ENCODE data around the gene PPP2R2C. TPM values are rescaled to one million over a fixed set of nuclear protein-coding genes. Genes with fewer than 3 reads are reported as not detected.
A peak's percentile ranks its signal among the peaks of the same experiment; 100 is the strongest.

Gene PPP2R2C
- total and polyA plus RNA-seq, 10 donors, result 0.07 to 1.3 (median 0.23) TPM; not detected in 1

DNA sequence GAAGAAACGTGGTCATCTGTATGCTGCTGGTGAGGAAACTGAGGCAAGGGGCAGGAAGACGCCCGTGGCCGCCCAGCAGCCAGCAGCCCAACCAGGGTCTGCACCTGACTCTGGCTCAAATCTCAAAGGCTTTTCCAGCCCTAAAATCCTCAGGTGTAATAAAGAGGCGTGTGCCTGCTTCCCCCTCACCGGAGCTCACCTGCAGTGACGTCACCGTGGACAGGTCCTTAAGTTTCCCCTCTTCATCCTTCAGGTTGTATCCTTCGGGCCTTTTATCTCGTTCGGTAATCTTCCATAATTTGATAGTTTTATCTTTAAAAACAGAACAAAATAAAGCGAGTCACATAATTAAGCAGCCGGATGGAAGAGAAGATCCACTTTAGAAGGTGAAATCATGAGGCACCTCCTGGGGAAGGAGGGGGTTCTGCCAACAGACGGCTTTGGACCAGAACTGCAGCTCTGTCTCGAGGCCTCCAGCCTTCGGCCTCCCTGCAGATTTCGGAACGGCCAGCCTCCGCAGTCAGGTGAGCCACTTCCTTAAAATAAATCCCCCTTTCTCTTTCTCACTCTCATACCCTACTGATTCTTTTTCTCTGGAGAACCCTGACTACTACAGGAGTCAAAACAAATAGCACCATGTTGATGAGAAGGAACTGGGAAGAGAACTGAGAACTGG lies 96.7 kb downstream of the PPP2R2C start:
- peak; percentile 45 for DNase-seq
- Histone ChIP-seq H3K36me3 (no peaks in the 10 kb centered on the region), H3K27me3 (replicated peaks in 1 of 7) (peaks cover 0 to 45% (median 0%) of the 10 kb centered on the region in 7 donors), H3K4me3 (no peak overlapping the region), H3K9me3 (no peaks in the 10 kb centered on the region), H3K4me1 (peaks cover 0 to 15% (median 0%) of the 10 kb centered on the region in 6 donors), H3K27ac (no peak overlapping the region)
- TF ChIP-seq POLR2AphosphoS5 (IDR thresholded peaks at IDR 0.05) (no peak), POLR2A (IDR thresholded peaks at IDR 0.05) (no peak), CTCF (IDR thresholded peaks at IDR 0.05 in 8 of 11, conservative IDR thresholded peaks at IDR 0.05 in 3 of 11) (no peak)
- intact Hi-C loops (cut with DNase I; ENCODE audit: low total_unique reads), result no loop called here
- 81 to 92% (median 85%) methylated on average over 19 of the region's 19 CpGs for WGBS, 5 donors

DNA sequence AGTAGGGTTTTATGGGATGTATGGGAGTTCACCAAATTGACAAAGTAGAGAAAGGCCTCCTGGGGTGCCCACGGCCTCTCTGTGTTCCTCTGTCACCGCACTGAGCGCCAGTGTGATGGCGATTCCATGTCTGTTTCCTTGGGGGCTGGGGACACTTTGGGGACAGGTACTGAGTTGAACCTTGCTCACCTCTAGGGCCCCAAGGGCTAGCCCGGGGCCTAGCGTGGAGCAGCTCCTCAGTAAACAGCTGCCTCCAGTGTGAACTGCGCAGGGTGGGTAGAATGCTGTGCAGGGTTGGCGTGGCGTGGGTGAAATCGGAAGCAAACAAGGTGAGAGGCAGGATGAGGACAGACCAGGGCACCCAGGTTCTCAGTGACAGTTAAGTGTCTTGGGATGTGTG lies 97.8 kb downstream of the PPP2R2C start:
- Histone ChIP-seq H3K9me3 (no peaks in the 10 kb centered on the region), H3K27ac (no peak overlapping the region), H3K4me3 (no peak overlapping the region), H3K4me1 (peaks cover 0 to 21% (median under 1%) of the 10 kb centered on the region in 6 donors), H3K27me3 (replicated peaks in 1 of 7) (peaks cover 0 to 44% (median 0%) of the 10 kb centered on the region in 7 donors), H3K36me3 (no peaks in the 10 kb centered on the region)
- intact Hi-C loops (cut with DNase I; ENCODE audit: low total_unique reads), result no loop called here
- TF ChIP-seq POLR2AphosphoS5 (IDR thresholded peaks at IDR 0.05) (no peak), CTCF (IDR thresholded peaks at IDR 0.05 in 8 of 11, conservative IDR thresholded peaks at IDR 0.05 in 3 of 11) (no peak), POLR2A (IDR thresholded peaks at IDR 0.05) (no peak)
- 88 to 93% (median 93%) methylated on average over 10 of the region's 10 CpGs for WGBS, 5 donors
- no peak for DNase-seq

GRCh38 chr4:6373541-6374410 lies 98.6 kb downstream of the PPP2R2C start:
- no peak for DNase-seq
- WGBS, 5 donors, result 67 to 85% (median 81%) methylated on average over 10 to 12 of the region's 12 CpGs
- Histone ChIP-seq H3K36me3 (no peaks in the 10 kb centered on the region), H3K27ac (no peak overlapping the region), H3K4me1 (peaks cover 0 to 24% (median 2%) of the 10 kb centered on the region in 6 donors), H3K9me3 (no peaks in the 10 kb centered on the region), H3K4me3 (no peak overlapping the region), H3K27me3 (replicated peaks in 1 of 7) (peaks cover 0 to 46% (median 0%) of the 10 kb centered on the region in 7 donors)
- TF ChIP-seq CTCF (IDR thresholded peaks at IDR 0.05 in 8 of 11, conservative IDR thresholded peaks at IDR 0.05 in 3 of 11), result no peak
- TF ChIP-seq POLR2A (IDR thresholded peaks at IDR 0.05), result no peak
- TF ChIP-seq POLR2AphosphoS5 (IDR thresholded peaks at IDR 0.05), result no peak
- intact Hi-C loops (cut with DNase I; ENCODE audit: low total_unique reads), result no loop called here
